Measurements from ENCODE around the gene DUOXA2.

Gene DUOXA2

DNA sequence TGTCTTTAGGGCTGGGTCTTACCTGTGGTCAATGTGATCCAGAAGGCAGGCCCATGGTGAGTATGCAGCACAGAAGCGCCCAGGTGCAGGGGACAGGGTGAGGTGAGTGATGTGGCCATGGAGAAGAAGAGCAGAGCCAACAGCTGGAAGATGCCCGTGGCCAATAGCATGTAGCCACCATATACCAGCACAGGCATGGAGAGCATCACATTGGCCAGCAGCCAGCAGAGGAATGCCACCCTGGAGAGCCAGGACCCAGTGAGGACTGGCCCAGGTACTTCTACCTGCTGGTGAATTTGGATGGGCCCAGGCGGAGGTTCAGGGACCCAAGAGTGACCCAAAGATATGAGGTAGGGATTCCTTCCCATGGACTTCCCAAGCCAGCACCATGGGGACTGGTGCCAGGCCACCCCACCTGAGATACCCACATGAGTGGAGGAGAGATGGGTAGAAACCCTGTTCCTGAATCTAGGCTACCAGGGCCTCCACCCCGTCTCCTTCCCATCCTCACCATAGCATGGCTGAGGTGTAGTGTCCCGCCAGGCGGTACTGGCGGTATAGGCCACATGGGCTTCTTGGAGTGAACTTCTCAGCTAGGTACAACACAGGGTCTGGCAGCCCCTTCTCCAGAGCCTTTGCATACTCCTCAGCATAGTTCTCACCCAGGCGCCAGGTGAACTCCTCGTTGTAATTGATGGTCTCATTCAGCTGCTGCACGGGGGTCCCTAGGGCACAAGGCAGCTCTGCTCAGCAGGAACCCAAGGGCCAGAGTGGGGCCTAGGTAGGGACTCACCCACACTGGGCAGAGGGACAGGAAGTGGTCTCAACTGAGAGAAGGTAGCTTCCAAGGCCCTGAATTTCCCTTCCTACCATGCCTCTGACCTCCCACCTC, 6.2 kb downstream of the DUOXA2 start:
- Histone ChIP-seq H3K27me3 (ENCODE audit: control insufficient read depth, insufficient read depth, low read length) (peaks cover 82% of the 10 kb centered on the region), H3K36me3 (ENCODE audit: control insufficient read depth, low read depth, low read length) (no peaks in the 10 kb centered on the region), H3K9ac (ENCODE audit: low read length) (no peak overlapping the region), H3K27ac (ENCODE audit: low read length) (no peak overlapping the region), H3K9me3 (ENCODE audit: control insufficient read depth, low read depth, low read length) (no peaks in the 10 kb centered on the region), H3K4me3 (ENCODE audit: low read length) (no peak overlapping the region), H3K4me1 (ENCODE audit: control insufficient read depth, low read depth, low read length) (peaks cover 4% of the 10 kb centered on the region)

DNA sequence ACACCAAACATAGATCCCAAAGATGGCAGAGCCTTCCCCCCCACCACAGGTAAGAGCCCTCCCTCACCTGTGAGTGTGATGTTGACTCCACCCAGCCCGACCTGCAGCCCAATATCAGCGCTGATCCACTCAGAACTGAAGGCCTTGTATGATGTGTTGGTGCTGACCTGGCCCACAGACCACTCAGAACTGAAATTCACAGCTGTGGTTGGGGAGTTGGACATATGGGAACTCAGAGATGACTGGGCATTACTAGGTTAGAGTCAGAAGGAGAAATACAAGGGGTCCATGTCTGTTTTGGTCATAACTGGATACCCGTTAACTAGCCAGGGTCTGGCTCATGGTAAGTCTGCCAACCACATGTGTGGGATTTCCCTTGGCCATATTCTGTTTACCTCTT, 6.9 kb downstream of the DUOXA2 start:
- no peaks in the 10 kb centered on the region for H3K36me3 ChIP-seq (ENCODE audit: control insufficient read depth, low read depth, low read length)
- H3K27ac ChIP-seq (ENCODE audit: low read length) = no peak overlapping the region
- no peak overlapping the region for H3K4me3 ChIP-seq (ENCODE audit: low read length)
- no peak overlapping the region for H3K9ac ChIP-seq (ENCODE audit: low read length)
- peaks cover 4% of the 10 kb centered on the region for H3K4me1 ChIP-seq (ENCODE audit: control insufficient read depth, low read depth, low read length)
- H3K27me3 ChIP-seq (ENCODE audit: control insufficient read depth, insufficient read depth, low read length) = peaks cover 82% of the 10 kb centered on the region
- no peaks in the 10 kb centered on the region for H3K9me3 ChIP-seq (ENCODE audit: control insufficient read depth, low read depth, low read length)

DNA sequence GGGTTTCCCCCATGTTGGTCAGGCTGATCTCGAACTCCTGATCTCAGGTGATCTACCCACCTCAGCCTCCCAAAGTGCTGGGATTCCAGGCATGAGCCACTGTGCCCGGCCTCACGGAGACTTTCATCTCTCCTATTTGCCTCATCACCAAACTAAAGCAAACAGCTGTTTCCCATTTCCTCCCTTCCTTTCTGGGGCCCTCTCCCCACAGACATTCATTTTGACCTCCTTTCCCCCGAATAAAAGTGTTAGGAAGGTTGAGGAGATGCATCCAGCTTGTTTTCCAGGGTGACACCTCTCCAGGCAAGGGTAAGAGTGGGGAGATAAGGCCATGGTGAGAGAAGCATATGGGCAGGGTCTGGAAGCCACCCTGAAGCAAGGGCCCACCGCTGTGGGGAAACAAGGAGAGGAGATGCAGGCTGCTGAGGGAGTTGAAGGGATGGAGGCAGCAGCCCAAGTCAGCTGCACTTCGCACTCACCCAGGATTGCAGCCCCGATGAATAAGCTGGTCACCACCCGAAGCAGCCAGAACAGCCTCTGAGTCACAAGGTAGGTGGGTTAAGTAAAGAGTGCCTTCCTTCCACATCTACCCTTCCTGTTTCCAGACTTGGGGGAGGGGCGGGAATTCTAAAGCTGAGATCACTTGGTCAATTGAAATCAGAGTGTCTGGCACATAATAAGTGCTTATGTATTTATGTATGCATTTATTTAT, 7.7 kb downstream of the DUOXA2 start:
- peaks cover 82% of the 10 kb centered on the region for H3K27me3 ChIP-seq (ENCODE audit: control insufficient read depth, insufficient read depth, low read length)
- no peak overlapping the region for H3K27ac ChIP-seq (ENCODE audit: low read length)
- H3K9ac ChIP-seq (ENCODE audit: low read length) = no peak overlapping the region
- H3K4me1 ChIP-seq (ENCODE audit: control insufficient read depth, low read depth, low read length) = no peaks in the 10 kb centered on the region
- H3K9me3 ChIP-seq (ENCODE audit: control insufficient read depth, low read depth, low read length) = no peaks in the 10 kb centered on the region
- H3K4me3 ChIP-seq (ENCODE audit: low read length) = no peak overlapping the region
- H3K36me3 ChIP-seq (ENCODE audit: control insufficient read depth, low read depth, low read length) = no peaks in the 10 kb centered on the region

DNA sequence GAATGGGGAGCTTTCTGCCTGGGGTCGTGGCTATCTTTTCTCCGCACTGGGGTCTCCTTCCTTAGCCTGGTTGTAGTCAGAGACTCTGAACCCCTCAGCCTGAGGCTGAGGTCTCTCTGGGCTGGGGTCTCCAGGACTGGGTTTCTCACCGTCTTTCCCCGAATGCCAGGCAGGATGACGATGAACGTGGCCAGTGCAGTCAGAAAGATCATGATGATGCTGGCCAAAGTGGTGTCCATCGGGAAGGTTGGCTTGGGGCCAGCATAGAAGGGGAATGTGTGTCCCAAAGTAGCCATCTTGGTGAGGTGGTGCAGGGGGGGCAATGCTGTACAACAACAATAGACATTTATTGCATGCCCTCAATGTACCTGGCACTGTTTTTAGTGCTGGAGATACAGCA, 8.6 kb downstream of the DUOXA2 start:
- Histone ChIP-seq H3K4me3 (ENCODE audit: low read length) (no peak overlapping the region), H3K27me3 (ENCODE audit: control insufficient read depth, insufficient read depth, low read length) (peaks cover 82% of the 10 kb centered on the region), H3K27ac (ENCODE audit: low read length) (no peak overlapping the region), H3K36me3 (ENCODE audit: control insufficient read depth, low read depth, low read length) (no peaks in the 10 kb centered on the region), H3K9me3 (ENCODE audit: control insufficient read depth, low read depth, low read length) (no peaks in the 10 kb centered on the region), H3K9ac (ENCODE audit: low read length) (no peak overlapping the region), H3K4me1 (ENCODE audit: control insufficient read depth, low read depth, low read length) (no peaks in the 10 kb centered on the region)

DNA sequence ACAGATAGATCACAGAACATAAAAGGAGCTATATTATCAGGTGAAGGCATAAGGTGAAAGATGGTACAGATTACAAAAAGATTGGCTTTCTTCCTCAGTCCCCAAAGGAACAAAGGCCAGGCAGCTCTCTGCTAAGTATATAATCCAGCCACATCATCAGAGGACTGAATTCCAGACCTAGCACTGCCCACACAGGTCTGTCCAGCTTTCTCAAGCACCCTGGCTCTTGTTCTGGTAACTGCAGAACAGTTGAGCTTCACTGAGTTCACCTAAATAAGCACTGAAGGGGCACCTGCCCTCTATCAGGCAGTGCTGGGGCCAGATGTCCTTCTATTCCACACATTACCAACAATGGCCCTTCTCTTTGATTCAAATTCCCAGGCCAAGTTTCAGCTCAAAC, 9.3 kb downstream of the DUOXA2 start:
- Histone ChIP-seq H3K9ac (ENCODE audit: low read length) (no peak overlapping the region), H3K36me3 (ENCODE audit: control insufficient read depth, low read depth, low read length) (no peaks in the 10 kb centered on the region), H3K9me3 (ENCODE audit: control insufficient read depth, low read depth, low read length) (no peaks in the 10 kb centered on the region), H3K27ac (ENCODE audit: low read length) (no peak overlapping the region), H3K4me1 (ENCODE audit: control insufficient read depth, low read depth, low read length) (no peaks in the 10 kb centered on the region), H3K27me3 (ENCODE audit: control insufficient read depth, insufficient read depth, low read length) (peaks cover 82% of the 10 kb centered on the region), H3K4me3 (ENCODE audit: low read length) (no peak overlapping the region)

DNA sequence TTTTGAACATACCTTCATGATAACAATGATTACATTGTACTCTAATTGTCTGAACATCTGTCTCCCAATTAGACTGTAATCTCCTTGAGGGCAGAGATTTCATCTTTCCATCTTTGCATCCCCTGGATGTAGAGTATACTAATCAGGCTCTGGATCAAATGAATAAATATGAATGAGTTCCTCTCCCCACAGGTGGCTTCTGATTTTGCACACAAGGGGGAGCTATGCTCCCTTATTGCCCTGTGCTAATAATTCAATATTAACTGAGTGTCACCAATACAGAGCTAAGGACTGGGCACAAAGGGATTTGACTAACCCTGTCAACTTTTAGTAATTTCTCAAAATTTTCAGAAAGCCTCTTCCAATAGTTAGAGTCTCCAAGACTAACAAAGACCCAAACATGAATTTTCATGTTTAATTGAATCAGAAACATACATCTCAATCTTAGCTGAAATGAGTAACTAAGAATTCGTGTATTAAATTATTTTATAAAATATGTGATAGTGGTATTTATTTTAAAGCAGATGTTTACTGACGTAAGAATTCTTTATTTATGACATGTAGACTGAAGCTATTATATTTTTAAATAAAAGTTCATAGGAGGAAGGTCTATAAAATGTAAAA, 12.5 kb downstream of the DUOXA2 start:
- H3K4me3 ChIP-seq (ENCODE audit: low read length) = no peak overlapping the region
- no peaks in the 10 kb centered on the region for H3K9me3 ChIP-seq (ENCODE audit: control insufficient read depth, low read depth, low read length)
- no peak overlapping the region for H3K9ac ChIP-seq (ENCODE audit: low read length)
- H3K4me1 ChIP-seq (ENCODE audit: control insufficient read depth, low read depth, low read length) = no peaks in the 10 kb centered on the region
- peaks cover 91% of the 10 kb centered on the region for H3K27me3 ChIP-seq (ENCODE audit: control insufficient read depth, insufficient read depth, low read length)
- H3K27ac ChIP-seq (ENCODE audit: low read length) = no peak overlapping the region
- H3K36me3 ChIP-seq (ENCODE audit: control insufficient read depth, low read depth, low read length) = no peaks in the 10 kb centered on the region

DNA sequence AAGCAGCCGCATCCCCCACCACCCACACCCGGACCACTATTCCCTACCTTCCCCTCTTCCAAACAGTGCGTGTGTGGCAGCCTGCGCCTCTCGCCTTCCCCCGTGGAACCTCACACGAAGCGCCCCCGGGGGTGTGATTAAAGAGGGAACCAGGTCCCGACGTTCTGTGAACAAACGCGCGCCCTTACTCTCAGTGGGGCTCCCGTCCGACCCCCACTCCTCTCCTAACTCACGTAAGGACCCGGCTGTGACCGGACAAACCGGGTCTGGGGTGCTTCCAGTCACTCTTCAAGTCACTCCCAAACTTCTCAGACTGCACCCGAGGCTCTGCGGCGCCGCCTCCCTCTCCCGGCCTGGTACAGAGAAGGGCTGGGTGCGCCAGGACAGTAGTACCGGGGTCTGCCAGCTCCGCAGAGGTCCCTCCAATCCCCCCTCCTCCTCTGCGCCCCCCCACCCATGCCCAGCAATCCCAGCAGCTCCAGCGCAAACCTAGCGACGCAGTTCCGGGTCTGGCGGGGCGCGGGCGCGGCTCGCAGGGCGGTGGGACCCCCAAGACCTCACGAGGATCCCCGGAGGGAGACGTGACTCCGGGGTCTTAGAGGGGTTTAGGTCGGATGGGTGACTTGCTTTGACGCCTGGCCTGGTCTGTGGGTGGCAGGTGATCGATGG, 15.0 kb downstream of the DUOXA2 start:
- H3K4me3 ChIP-seq (ENCODE audit: low read length) = peak overlapping the region; percentile 51

DNA sequence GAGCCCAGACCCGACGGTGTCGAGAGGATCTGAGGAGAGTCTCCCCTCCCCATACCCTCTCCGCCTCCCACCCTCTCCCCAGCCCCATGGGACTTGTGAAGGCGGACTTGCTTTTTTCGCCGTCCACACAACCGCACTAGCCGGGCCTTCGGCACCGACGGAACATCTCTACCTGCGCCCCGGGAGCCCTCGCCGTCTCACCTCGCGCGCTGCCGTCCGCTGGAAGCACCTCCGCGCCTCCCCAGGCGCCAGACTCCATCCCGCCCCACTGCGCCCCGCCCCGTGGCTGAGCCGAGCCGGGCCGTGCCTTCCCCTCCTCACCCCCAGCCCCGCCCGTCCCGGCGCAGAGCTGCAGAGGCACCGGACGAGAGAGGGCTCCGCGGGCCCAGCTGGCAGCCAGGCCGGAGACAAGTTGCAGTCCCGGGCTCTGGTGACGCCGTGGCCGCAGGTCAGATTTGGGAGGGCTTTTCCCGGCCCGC, 15.6 kb downstream of the DUOXA2 start, which contains the start of the genes DUOX1 and DUOXA1:
DUOX1 (plus strand) TSS at position 344 of the 479 bp plus-strand sequence. CDS start 1,973 bp downstream, outside the sequence.
DUOXA1 (minus strand) TSS at position 229 of the 479 bp plus-strand sequence. CDS start 6,865 bp downstream, outside the sequence.
- Histone ChIP-seq H3K9ac (ENCODE audit: low read length) (no peak within 1 kb of the TSS), H3K27me3 (ENCODE audit: control insufficient read depth, insufficient read depth, low read length) (peaks cover 100% of the 10 kb centered on the region), H3K9me3 (ENCODE audit: control insufficient read depth, low read depth, low read length) (no peaks in the 10 kb centered on the region), H3K27ac (ENCODE audit: low read length) (no peak within 1 kb of the TSS), H3K4me1 (ENCODE audit: control insufficient read depth, low read depth, low read length) (no peaks in the 10 kb centered on the region), H3K4me3 (ENCODE audit: low read length) (peak within 1 kb of the TSS; percentile 51), H3K36me3 (ENCODE audit: control insufficient read depth, low read depth, low read length) (no peaks in the 10 kb centered on the region)

More for the DNA sequence above, 15.0 kb downstream of the DUOXA2 start:
- Histone ChIP-seq H3K27me3 (ENCODE audit: control insufficient read depth, insufficient read depth, low read length) (peaks cover 100% of the 10 kb centered on the region), H3K27ac (ENCODE audit: low read length) (no peak overlapping the region), H3K9me3 (ENCODE audit: control insufficient read depth, low read depth, low read length) (no peaks in the 10 kb centered on the region), H3K4me1 (ENCODE audit: control insufficient read depth, low read depth, low read length) (no peaks in the 10 kb centered on the region), H3K36me3 (ENCODE audit: control insufficient read depth, low read depth, low read length) (no peaks in the 10 kb centered on the region), H3K9ac (ENCODE audit: low read length) (no peak overlapping the region)

DNA sequence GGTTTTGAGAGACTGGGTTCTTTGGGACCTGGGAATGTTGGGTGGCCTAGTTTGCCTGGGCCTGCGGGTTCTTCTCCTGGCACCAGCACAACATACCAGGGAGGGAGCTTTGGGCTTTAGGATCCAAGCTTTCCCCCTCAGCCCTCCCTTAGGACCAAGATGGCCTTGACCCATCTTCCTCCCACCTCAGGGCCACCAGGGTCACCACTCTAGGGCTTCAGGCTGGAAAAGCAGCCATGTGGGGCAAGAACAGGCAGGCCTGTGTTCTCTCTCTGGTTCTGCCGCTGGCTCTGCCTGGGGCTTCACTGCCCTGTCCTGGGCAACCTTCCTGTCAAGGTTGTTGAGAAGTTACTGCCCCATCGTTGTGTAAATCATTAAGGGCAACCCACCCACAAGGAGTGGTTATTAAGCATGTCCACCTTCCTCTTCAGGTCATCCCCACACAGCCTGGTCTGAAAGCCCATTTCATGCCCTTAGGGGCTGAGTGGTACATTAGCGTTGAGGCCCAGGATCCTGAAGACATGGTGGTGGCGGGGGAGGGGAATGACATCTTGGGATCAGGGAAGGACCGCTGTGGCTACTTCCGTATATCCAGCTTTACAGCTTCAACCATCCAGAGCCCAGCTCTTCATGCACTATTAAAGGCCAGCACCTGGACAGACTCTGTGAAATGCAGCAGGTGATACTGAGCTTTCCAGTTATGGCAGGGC, 16.3 kb downstream of the DUOXA2 start:
- H3K4me1 ChIP-seq (ENCODE audit: control insufficient read depth, low read depth, low read length) = no peaks in the 10 kb centered on the region
- H3K9me3 ChIP-seq (ENCODE audit: control insufficient read depth, low read depth, low read length) = no peaks in the 10 kb centered on the region
- H3K27me3 ChIP-seq (ENCODE audit: control insufficient read depth, insufficient read depth, low read length) = peaks cover 100% of the 10 kb centered on the region
- H3K36me3 ChIP-seq (ENCODE audit: control insufficient read depth, low read depth, low read length) = no peaks in the 10 kb centered on the region
- H3K27ac ChIP-seq (ENCODE audit: low read length) = no peak overlapping the region
- H3K4me3 ChIP-seq (ENCODE audit: low read length) = peak overlapping the region; percentile 51
- no peak overlapping the region for H3K9ac ChIP-seq (ENCODE audit: low read length)

DNA sequence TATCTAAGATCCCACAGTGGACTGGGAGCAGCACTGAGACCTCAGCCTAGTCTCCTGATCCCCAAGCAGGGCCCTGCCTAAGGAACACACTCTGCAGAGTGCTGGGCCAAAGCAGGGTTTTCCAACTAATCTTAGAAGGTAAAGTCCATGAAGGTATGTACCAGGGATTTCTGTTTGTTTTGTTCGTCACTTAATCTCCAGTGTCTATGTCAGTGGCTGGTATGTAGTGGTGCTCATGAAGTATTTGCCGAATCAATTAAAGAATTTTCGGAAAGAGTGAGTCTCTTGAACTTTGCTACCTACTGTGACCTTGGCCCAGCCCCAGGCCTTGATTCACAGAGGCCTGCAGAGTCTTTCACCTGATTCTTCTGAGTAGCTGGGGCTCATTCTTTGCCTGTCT, 17.4 kb downstream of the DUOXA2 start:
- Histone ChIP-seq H3K27me3 (ENCODE audit: control insufficient read depth, insufficient read depth, low read length) (peaks cover 99% of the 10 kb centered on the region), H3K27ac (ENCODE audit: low read length) (no peak overlapping the region), H3K4me1 (ENCODE audit: control insufficient read depth, low read depth, low read length) (no peaks in the 10 kb centered on the region), H3K36me3 (ENCODE audit: control insufficient read depth, low read depth, low read length) (no peaks in the 10 kb centered on the region), H3K9ac (ENCODE audit: low read length) (no peak overlapping the region), H3K4me3 (ENCODE audit: low read length) (no peak overlapping the region), H3K9me3 (ENCODE audit: control insufficient read depth, low read depth, low read length) (no peaks in the 10 kb centered on the region)
